CD4-positive, alpha-beta T cell treated with Interleukin-17A for 1 hour (primary cell): ENCODE measurements around the gene AKT1S1.

Experiments
- DNase-seq: peaks from one replicate; pipeline ENCODE4 v3.0.0-alpha.2; 2020

AKT1S1 gene

GRCh38 chr19:49866933-49867782 lies 10.0 kb downstream of the AKT1S1 start, which contains the start of gene PNKP:
Gene PNKP (minus strand): TSS chr19:49867576. CDS start chr19:49867204, 372 bp downstream.
- DNase-seq: peak; percentile 89

GRCh38 chr19:49864890-49865289 lies 12.3 kb downstream of the AKT1S1 start:
- no peak for DNase-seq

DNA sequence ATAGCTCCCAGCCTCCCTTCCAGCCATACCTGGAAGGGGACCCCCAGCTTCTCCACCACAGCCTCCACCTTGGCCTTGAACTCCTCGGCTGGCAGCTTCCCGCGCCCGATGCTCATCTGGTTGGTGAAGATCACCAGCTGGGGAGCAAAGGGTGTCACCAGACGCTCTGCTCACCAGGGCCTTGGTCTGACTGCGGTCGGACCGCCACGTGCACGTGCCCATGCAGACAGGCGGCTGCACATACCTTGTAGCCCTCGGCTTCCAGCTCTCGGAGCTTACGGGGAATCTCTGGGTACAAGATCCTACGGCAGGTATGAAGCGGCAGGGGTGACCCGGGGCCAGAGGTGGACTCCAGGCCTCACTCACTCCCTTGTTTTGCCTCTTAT lies 13.2 kb downstream of the AKT1S1 start:
- DNase-seq: no peak

- no peak for DNase-seq
Measured at GRCh38 chr19:49863254-49863934, 13.8 kb downstream of the AKT1S1 start.

- no peak for DNase-seq
Measured at GRCh38 chr19:49862391-49863253, 14.5 kb downstream of the AKT1S1 start.

- DNase-seq: no peak
Measured at GRCh38 chr19:49861541-49862378, 15.4 kb downstream of the AKT1S1 start.

GRCh38 chr19:49861107-49861506 lies 16.0 kb downstream of the AKT1S1 start:
- DNase-seq: no peak

- no peak for DNase-seq
Measured at GRCh38 chr19:49860336-49861102, 16.6 kb downstream of the AKT1S1 start.

GRCh38 chr19:49859682-49860335 lies 17.3 kb downstream of the AKT1S1 start:
- no peak for DNase-seq

GRCh38 chr19:49858088-49858985 lies 18.8 kb downstream of the AKT1S1 start:
- no peak for DNase-seq

DNA sequence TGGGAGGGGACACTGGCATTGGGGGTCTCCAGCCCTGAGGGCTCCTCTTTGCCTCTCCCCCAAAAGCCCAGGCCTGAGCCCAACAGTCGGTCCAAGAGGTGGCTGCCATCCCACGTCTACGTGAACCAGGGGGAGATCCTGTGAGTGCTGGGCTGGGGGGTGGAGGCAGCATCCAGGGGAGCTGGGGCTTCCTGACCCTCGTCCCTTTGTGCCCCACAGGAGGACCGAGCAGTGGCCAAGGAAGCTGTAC lies 19.4 kb downstream of the AKT1S1 start:
- no peak for DNase-seq

DNA sequence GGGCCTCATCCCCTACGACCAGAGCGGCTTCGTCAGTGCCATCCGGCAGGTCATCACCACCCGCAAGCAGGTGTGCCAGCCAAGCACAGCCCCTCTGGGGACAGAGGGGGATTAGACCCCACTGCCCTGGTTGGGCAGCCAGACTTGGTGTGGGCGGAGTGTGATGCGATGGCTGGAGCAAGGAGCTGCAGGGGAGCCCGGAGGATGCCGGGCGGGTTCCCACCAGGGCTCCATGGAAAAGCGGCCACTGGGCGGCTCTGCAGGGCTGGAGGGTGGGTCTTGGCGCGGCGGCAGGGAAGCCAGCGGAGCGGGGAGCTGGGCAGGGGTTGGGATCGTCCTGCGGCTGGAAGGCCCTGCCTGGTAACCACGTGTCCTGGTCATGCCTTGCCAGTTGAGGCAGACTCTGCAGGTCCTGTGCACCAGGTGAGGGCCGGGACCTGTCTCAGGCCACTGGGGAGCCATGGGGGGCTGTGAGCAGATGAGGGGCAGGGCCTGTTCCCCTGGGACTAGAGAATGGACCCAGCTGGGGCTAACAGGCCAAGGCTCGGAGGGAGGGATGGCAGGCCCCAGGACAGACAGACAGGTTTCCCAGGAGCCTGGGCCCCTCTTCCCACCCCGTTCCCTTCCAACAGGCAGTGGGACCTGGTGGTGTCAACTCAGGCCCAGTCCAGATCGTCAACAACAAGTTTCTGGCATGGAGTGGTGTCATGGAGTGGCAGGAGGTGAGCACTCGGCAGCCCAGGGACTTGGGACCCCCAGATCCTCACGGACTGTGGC lies 19.9 kb downstream of the AKT1S1 start:
- DNase-seq: no peak

DNA sequence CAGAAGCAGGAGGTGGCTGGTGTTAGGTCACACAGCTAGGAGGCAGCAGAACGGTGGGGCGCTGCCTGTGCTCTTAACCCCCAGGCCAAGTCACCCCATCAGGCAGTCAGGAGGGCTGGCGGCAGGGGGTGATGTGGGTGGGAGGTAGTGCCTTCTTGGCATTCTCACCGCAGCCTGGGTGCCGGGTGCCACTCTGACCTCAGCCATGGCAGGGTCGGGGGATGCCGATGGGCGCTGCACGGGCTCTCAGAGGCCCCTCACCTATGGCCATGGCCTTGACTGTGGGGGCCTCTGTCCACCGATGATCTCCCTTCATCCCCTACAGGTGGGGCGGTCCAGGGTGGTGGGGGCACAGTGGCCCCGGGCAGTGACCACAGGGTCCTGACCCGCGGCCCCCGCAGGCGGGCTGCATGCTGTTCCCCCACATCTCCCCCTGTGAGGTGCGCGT lies 20.6 kb downstream of the AKT1S1 start:
- no peak for DNase-seq

DNA sequence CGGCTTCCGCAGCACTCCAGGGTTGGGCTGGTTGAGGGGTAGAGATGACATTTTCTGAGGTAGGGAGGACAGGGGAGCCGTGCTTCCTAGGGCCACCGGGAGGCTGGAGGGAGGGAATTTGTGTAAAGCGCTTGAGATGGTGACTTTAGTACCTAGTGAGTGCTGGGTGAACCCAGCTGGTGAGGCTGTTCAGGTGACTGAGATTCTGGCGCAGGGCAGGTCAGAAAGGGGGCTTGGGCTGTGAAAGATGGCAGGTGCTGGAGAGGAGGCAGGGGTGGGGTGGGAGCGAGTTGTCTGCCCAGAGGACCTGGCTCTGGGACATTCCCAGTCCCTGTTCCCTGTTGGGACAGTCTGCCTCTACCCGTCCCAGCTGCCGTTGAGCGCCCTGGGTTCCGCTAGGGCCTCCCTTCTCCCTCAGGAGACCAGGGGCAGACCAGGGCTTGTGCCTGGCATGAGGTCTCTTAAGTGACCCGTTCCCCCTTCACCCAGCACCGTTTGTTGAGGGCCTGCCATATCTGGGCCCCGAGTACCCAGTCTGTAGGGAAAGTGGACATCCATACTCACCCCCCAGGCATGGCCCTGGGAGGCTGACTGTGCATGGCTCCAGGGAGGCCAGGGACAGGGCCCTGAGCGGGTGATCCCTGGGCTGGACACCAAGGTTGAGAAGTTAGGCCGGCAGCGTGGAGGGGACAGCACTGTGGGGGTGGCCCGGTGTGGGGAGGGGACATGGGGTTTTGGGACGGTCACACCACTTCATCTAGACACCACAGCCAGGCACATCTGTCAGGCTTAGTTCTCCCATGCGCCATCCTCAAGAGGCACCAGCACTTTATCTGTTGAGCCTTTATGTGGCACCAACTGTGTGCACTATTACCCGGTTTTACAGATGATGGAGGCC lies 21.2 kb downstream of the AKT1S1 start:
- DNase-seq: no peak

- no peak for DNase-seq
Measured at GRCh38 chr19:49855277-49855675, 21.9 kb downstream of the AKT1S1 start.

- no peak for DNase-seq
Measured at GRCh38 chr19:49854378-49855263, 22.5 kb downstream of the AKT1S1 start.

DNA sequence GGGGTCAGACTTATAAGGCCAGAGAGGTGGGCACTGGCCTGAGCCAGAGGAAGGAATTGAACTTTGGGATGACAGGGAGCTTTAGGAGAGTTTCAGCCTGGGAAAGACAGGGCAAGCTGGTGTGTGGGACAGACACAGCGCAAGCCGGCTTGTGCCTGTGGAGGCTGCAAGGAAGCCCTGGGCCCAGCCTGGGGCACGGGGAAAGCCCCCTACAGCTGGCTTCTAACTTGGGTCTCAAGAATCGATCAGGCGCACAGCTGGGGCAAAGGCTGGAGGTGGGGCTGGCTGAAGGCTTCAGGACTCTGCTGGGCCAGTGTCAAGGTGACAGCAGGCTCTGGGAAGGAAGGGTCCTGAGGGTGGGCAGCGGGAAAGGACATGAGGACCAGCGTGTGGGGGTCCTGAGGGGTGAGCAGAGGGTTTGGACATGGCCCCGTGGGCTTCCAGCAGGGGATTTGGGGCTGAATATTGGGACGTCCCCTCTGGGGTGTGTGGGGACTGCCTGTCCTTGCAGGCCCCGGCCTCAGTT lies 23.2 kb downstream of the AKT1S1 start:
- no peak for DNase-seq
